D721Med (cell line): ENCODE data around the gene PRPF38B.

Experiments
- DNase-seq: peaks from one replicate; pipeline ENCODE4 v3.0.0; 2011; ENCODE audit warnings: low spot score; ENCODE audit not compliant: insufficient read length
- FAIRE-seq: peaks from 2 replicates; lab custom pipeline; 2011; peaks lifted over from hg19 to GRCh38; lab: Jason Lieb, UNC
- CTCF ChIP-seq: IDR thresholded peaks from 2 replicates; pipeline ENCODE4 v1.5.1; 2012; ENCODE audit warnings: mild to moderate bottlenecking, control low read depth; ENCODE audit not compliant: insufficient read depth; ENCODE audit errors: missing control alignments

Gene PRPF38B

DNA sequence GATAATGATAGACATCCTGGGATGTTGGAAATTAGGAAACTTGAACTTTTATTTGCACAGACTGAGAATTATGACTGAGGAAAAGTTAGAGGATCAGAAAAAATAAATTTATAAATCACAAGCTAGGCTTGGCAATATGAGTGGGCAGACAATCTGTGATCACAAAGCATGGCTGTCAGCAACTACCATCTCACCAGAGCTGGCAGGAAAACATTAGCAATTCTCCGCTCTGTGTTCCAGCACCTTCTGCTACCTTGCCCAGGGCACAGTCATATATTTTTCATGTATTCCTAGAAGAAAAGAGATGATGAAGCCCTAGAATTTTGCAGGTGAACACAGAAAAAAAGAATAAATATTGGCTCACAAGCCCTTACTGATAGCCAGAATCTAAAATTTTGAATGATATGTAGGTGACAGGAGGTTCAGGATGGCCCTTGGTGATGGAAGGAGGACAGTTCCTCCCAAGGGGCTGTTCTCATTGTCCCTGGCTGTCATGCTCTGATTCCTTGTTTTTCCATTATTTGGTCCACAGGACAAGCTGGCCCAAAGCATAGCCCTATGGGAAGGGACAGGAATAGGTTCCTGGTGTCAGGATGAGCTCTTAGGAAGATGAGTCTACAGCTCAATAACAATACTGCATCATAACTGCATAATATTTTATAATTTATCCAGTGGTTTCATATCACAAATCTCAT is 42.2 kb downstream of the PRPF38B start:
- FAIRE-seq (no peak), DNase-seq (no peak)
- TF ChIP-seq CTCF, result no peak

DNA sequence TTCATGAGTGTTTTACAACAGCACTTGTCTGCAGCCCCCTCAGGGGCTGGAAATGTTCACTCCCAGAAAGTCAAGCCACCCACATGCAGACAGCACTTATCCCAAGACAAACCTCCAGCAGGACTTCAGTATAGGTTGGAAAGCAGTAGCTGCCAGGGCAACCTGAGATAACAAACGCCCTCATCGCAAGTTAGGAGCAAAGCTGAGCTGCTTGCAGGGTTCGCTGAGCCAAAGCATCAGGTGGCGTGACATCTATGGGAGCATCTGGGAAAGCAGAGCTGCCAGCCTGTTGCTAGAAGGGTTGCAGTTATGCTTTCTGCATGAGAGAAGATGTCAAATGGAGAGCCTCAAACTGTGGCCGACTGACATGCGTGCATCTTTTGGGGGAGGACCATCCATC is 50.1 kb downstream of the PRPF38B start:
- TF ChIP-seq CTCF, result no peak
- DNase-seq (no peak), FAIRE-seq (no peak)

- FAIRE-seq, result no peak
- TF ChIP-seq CTCF, result no peak
Measured at GRCh38 chr1:108745980-108746381, 53.9 kb downstream of the PRPF38B start.

GRCh38 chr1:108746382-108747170 is 54.5 kb downstream of the PRPF38B start, which contains the start of gene STXBP3:
STXBP3 (plus strand) TSS chr1:108746674; CDS start chr1:108746738, 64 bp downstream.
- TF ChIP-seq CTCF, result peak; percentile 69
- peak; percentile 77 for DNase-seq

More at GRCh38 chr1:108745980-108746381, 53.9 kb downstream of the PRPF38B start:
- no peak for DNase-seq

GRCh38 chr1:108747171-108747850 is 55.2 kb downstream of the PRPF38B start:
- TF ChIP-seq CTCF, result no peak
- peak; percentile 11 for FAIRE-seq

More at GRCh38 chr1:108746382-108747170, 54.5 kb downstream of the PRPF38B start, which contains the start of gene STXBP3:
- FAIRE-seq, result peak; percentile 11

DNA sequence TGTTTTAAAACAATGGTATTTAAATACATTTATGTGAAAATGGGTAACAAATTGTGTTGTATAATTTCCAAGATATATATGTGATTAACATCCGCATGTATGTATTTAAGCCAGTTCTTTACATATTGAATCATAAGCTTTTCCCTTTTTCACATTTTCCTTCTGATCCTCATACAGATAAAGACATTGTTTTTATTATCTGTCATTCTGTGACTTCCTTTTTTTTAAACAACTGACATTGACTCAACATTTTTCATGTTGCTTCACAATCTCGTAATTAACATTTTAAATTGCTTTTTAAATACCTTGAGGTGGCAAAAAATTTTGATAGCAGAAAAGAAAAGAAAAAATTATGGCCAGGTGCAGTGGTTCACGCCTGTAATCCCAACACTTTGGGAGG is 55.8 kb downstream of the PRPF38B start:
- DNase-seq (no peak), FAIRE-seq (no peak)

More at GRCh38 chr1:108747171-108747850, 55.2 kb downstream of the PRPF38B start:
- DNase-seq, result no peak

More for the DNA sequence above, 55.8 kb downstream of the PRPF38B start:
- TF ChIP-seq CTCF, result no peak
